WERI-Rb-1 (cell line): ENCODE results near the gene TTN.
"Not testable (repeated sequence)": the region's sequence is repeated elsewhere in the genome, so short reads cannot be mapped to it uniquely, and the experiment has no call there.

ENCODE experiments used
- DNase-seq: peaks from one replicate; pipeline ENCODE4 v3.0.0-alpha.2; 2020
- H3K27ac ChIP-seq: fragments of 250-450 bp; sonication (Bioruptor Pico); 2 replicates; pipeline ENCODE4 v1.5.1; 2020; ENCODE audit warnings: mild to moderate bottlenecking, moderate library complexity
- H3K27me3 ChIP-seq: fragments of 250-450 bp; sonication (Bioruptor Pico); 2 replicates; pipeline ENCODE4 v1.5.1; 2021; ENCODE audit warnings: mild to moderate bottlenecking, low read depth, moderate library complexity; ENCODE audit not compliant: insufficient read depth, severe bottlenecking
- H3K36me3 ChIP-seq: fragments of 250-450 bp; sonication (Bioruptor Pico); 2 replicates; pipeline ENCODE4 v1.5.1; 2020; ENCODE audit warnings: mild to moderate bottlenecking, moderate library complexity
- H3K4me3 ChIP-seq: 2 replicates; pipeline ENCODE4 v1.5.1; 2011; ENCODE audit warnings: low read depth, mild to moderate bottlenecking, control low read depth, low read length
- H3K9me3 ChIP-seq: fragments of 250-450 bp; sonication (Bioruptor Pico); 2 replicates; pipeline ENCODE4 v1.5.1; 2021; ENCODE audit warnings: mild to moderate bottlenecking, moderate library complexity; ENCODE audit not compliant: severe bottlenecking
- TF ChIP-seq, protein P1 (sequence below): IDR thresholded peaks from 2 replicates; pipeline ENCODE4 v1.5.1; 2011; ENCODE audit warnings: low read depth, mild to moderate bottlenecking, control low read depth, inconsistent platforms, low read length

Gene TTN

DNA sequence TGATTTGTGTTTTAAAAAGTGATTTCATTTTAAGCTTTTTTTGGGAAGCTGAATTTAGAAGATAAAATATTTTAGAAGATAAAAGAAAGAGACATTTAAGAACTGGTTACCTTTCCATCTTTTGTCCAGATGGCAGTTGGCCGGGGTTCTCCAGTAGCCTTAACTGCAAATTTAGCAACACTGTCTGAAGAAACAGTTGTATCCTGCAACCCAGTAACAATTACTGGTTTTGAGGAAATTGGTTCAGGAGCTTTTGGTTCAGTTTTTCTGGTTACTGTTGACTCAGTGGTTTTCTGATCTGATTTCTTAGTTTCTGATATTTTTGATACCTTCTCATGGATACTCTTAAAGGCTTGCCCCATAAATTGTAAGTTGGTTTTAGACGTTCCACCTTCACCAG lies 277.1 kb downstream of the TTN start:
- Histone ChIP-seq H3K4me3 (no peak overlapping the region), H3K36me3 (peaks cover 24% of the 10 kb centered on the region), H3K27me3 (no peaks in the 10 kb centered on the region), H3K9me3 (no peaks in the 10 kb centered on the region), H3K27ac (no peak overlapping the region)
- no peak for DNase-seq
- TF ChIP-seq, protein P1, sequence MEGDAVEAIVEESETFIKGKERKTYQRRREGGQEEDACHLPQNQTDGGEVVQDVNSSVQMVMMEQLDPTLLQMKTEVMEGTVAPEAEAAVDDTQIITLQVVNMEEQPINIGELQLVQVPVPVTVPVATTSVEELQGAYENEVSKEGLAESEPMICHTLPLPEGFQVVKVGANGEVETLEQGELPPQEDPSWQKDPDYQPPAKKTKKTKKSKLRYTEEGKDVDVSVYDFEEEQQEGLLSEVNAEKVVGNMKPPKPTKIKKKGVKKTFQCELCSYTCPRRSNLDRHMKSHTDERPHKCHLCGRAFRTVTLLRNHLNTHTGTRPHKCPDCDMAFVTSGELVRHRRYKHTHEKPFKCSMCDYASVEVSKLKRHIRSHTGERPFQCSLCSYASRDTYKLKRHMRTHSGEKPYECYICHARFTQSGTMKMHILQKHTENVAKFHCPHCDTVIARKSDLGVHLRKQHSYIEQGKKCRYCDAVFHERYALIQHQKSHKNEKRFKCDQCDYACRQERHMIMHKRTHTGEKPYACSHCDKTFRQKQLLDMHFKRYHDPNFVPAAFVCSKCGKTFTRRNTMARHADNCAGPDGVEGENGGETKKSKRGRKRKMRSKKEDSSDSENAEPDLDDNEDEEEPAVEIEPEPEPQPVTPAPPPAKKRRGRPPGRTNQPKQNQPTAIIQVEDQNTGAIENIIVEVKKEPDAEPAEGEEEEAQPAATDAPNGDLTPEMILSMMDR: no peak

DNA sequence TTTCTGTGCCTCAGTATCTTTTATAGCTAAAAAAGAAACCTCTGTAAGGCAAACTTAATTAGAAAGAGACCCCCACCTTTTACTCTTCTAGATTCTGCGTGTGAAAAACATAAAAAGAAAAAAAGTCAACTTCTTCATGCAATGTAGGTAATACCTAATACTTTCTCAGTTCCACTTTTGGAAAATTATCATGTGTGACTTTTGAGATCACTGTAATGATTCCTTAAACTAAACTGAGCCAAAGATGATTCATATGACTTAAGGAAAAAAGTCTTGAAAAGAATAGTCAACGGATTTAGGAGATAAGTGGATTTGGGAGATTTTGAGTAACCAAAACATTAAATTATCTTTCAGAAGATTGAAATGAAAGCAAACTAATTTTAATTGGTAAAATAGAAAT lies 278.0 kb downstream of the TTN start:
- Histone ChIP-seq H3K9me3 (no peaks in the 10 kb centered on the region), H3K27ac (no peak overlapping the region), H3K4me3 (no peak overlapping the region), H3K36me3 (peaks cover 15% of the 10 kb centered on the region), H3K27me3 (no peaks in the 10 kb centered on the region)
- no peak for DNase-seq
- TF ChIP-seq, protein P1: no peak

DNA sequence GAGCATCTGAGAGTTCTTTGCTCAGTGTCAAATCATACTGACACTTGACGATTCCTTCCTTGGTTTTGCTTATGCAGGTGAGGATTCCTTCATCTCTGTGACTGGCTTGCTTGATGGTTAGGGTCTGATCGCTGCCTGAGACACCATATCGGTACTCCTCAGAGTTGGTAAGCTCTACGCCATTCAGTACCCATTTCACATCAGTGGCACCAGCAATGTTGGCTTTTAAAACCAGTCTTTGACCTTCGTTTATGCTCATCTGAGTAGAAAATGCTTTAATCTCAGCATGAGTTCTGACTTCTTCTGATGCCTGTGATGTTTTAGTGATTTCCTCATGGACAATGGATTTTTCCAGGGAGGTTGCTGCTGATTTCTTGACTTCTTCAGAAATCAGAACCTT lies 278.6 kb downstream of the TTN start:
- Histone ChIP-seq H3K4me3 (no peak overlapping the region), H3K9me3 (no peaks in the 10 kb centered on the region), H3K36me3 (peaks cover 9% of the 10 kb centered on the region), H3K27ac (no peak overlapping the region), H3K27me3 (no peaks in the 10 kb centered on the region)
- DNase-seq: no peak
- TF ChIP-seq, protein P1: no peak

DNA sequence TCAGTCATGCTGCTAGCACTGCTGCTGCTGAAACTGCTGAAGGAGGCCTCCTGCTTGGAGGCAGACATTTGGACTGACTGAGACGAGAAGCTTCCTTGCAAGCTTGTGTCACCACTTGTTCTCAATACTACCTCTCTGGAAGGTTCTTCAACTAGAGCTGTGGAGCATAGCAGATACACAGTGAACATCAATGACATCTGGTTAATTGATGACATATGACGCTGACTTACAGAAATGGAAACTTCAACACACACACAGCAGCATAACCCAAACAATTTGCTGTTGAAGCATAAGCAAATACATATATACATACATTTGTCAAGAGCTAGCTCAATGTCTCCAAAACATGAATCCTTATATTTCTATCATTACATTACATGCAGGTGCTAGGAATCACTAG lies 279.6 kb downstream of the TTN start:
- H3K27me3 ChIP-seq: no peaks in the 10 kb centered on the region
- no peak overlapping the region for H3K27ac ChIP-seq
- no peak overlapping the region for H3K4me3 ChIP-seq
- TF ChIP-seq, protein P1: no peak
- no peaks in the 10 kb centered on the region for H3K9me3 ChIP-seq
- no peak for DNase-seq
- H3K36me3 ChIP-seq: peaks cover 7% of the 10 kb centered on the region

DNA sequence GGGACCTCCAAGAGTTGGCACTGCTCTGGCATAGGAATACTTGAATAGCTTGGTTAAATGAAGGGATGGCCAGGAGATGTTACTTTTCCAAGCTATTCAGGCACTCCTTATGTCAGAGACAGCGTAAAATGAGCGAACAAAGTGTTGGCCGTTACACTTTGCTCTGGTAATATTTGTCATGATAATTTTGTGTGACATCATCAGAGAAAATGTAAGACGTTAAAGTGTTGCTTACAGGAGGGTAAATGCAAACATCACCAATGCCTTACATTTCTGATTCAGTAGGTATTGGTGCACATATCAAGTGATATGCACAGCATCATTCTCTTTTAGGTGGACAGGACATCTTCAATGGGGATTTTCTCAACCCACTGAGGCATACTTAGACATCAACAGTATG lies 281.0 kb downstream of the TTN start:
- no peaks in the 10 kb centered on the region for H3K27me3 ChIP-seq
- H3K9me3 ChIP-seq: no peaks in the 10 kb centered on the region
- no peak for DNase-seq
- H3K4me3 ChIP-seq: no peak overlapping the region
- peaks cover 2% of the 10 kb centered on the region; the same call in 1 of the 2 replicates for H3K36me3 ChIP-seq
- TF ChIP-seq, protein P1: no peak
- no peak overlapping the region for H3K27ac ChIP-seq

DNA sequence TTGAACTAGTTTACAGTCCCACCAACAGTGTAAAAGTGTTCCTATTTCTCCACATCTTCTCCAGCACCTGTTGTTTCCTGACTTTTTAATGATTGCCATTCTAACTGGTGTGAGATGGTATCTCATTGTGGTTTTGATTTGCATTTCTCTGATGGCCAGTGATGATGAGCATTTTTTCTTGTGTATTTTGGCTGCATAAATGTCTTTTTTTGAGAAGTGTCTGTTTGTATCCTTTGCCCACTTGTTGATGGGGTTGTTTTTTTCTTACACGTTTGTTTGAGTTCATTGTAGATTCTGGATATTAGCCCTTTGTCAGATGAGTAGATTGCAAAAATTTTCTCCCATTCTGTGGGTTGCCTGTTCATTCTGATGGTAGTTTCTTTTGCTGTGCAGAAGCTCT lies 281.8 kb downstream of the TTN start:
- H3K27me3 ChIP-seq, DNase-seq, H3K4me3 ChIP-seq, H3K9me3 ChIP-seq, H3K36me3 ChIP-seq, H3K27ac ChIP-seq: not testable (repeated sequence)

DNA sequence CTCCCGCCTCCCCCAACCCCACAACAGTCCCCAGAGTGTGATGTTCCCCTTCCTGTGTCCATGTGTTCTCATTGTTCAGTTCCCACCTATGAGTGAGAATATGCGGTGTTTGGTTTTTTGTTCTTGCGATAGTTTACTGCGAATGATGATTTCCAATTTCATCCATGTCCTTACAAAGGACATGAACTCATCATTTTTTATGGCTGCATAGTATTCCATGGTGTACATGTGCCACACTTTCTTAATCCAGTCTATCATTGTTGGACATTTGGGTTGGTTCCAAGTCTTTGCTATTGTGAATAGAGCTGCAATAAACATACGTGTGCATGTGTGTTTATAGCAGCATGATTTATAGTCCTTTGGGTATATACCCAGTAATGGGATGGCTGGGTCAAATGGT lies 282.2 kb downstream of the TTN start:
- not testable (repeated sequence) for H3K27me3 ChIP-seq, DNase-seq, H3K36me3 ChIP-seq, H3K4me3 ChIP-seq, H3K27ac ChIP-seq, H3K9me3 ChIP-seq
